ENCODE measurements around the gene ZNF726.
"Not testable (repeated sequence)": the region's sequence is repeated elsewhere in the genome, so short reads cannot be mapped to it uniquely, and the experiment has no call there.

Gene ZNF726

GRCh38 chr19:23914402-23915286, at the start of gene ZNF726:
ZNF726 (plus strand) TSS chr19:23914886; CDS start chr19:23914995, 109 bp downstream.
- H3K27ac ChIP-seq, result peak within 1 kb of the TSS; percentile 30 to 94 (median 87); a peak in 21 of 22 replicates

GRCh38 chr19:23867895-23868294, 46.8 kb upstream of the ZNF726 start:
- no peaks in the 10 kb centered on the region for H3K4me1 ChIP-seq
- no peak for TF ChIP-seq Cebpa-rat (IDR thresholded peaks at IDR 0.05)
- H3K27me3 ChIP-seq, result no peaks in the 10 kb centered on the region
- H3K4me2 ChIP-seq, result no peak overlapping the region
- no peak overlapping the region for H3K9ac ChIP-seq
- H3K9me3 ChIP-seq (replicated peaks in 1 of 11), result peaks cover 23 to 49% (median 38%) of the 10 kb centered on the region in 11 experiments
- H3K36me3 ChIP-seq, result no peaks in the 10 kb centered on the region
- no peak overlapping the region for H3K27ac ChIP-seq
- H4K20me1 ChIP-seq, result no peaks in the 10 kb centered on the region
- no peak overlapping the region for H3K4me3 ChIP-seq

More at GRCh38 chr19:23914402-23915286, at the start of gene ZNF726:
- H3K4me3 ChIP-seq, result peak within 1 kb of the TSS; percentile 56 to 81 (median 73)
- peak within 1 kb of the TSS; percentile 62 to 78 (median 71) for H3K4me2 ChIP-seq
- no peaks in the 10 kb centered on the region for H3K27me3 ChIP-seq
- H4K20me1 ChIP-seq, result no peaks in the 10 kb centered on the region
- peak within 1 kb of the TSS; percentile 75 to 93 (median 89) for H3K9ac ChIP-seq
- 0 out of 22 replicates have a peak, but pooled peaks of 1 of the 11 experiments have one; percentile 19 for TF ChIP-seq Cebpa-rat (IDR thresholded peaks at IDR 0.05)
- peaks cover 6 to 74% (median 58%) of the 10 kb centered on the region in 11 experiments; a peak in 17 of 22 replicates for H3K9me3 ChIP-seq (replicated peaks in 1 of 11)
- H3K36me3 ChIP-seq, result peaks cover 0 to 42% (median 29%) of the 10 kb centered on the region in 11 experiments; a peak in 19 of 22 replicates
- H3K4me1 ChIP-seq, result peaks cover 0 to 18% (median 6%) of the 10 kb centered on the region in 10 experiments; a peak in 9 of 20 replicates

GRCh38 chr19:23868630-23869029, 46.1 kb upstream of the ZNF726 start:
- no peaks in the 10 kb centered on the region for H4K20me1 ChIP-seq
- peaks cover 23 to 42% (median 34%) of the 10 kb centered on the region in 11 experiments for H3K9me3 ChIP-seq (replicated peaks in 1 of 11)
- no peaks in the 10 kb centered on the region for H3K4me1 ChIP-seq
- no peak overlapping the region for H3K9ac ChIP-seq
- no peak for TF ChIP-seq Cebpa-rat (IDR thresholded peaks at IDR 0.05)
- H3K36me3 ChIP-seq, result no peaks in the 10 kb centered on the region
- no peak overlapping the region for H3K4me3 ChIP-seq
- no peaks in the 10 kb centered on the region for H3K27me3 ChIP-seq
- H3K27ac ChIP-seq, result no peak overlapping the region
- no peak overlapping the region for H3K4me2 ChIP-seq

GRCh38 chr19:23872282-23872919, 42.3 kb upstream of the ZNF726 start:
- Histone ChIP-seq H3K27ac (no peak overlapping the region), H4K20me1 (no peaks in the 10 kb centered on the region), H3K9ac (no peak overlapping the region), H3K36me3 (no peaks in the 10 kb centered on the region), H3K4me1 (no peaks in the 10 kb centered on the region), H3K9me3 (replicated peaks in 1 of 11) (peaks cover 10 to 32% (median 21%) of the 10 kb centered on the region in 11 experiments; a peak in 19 of 22 replicates), H3K4me2 (no peak overlapping the region), H3K27me3 (peaks cover 0 to 5% (median 2%) of the 10 kb centered on the region in 11 experiments; a peak in 10 of 22 replicates), H3K4me3 (no peak overlapping the region)
- no peak for TF ChIP-seq Cebpa-rat (IDR thresholded peaks at IDR 0.05)

GRCh38 chr19:23876261-23876660, 38.4 kb upstream of the ZNF726 start:
- Histone ChIP-seq H4K20me1 (no peaks in the 10 kb centered on the region), H3K27me3 (peaks cover 29 to 44% (median 40%) of the 10 kb centered on the region in 11 experiments), H3K36me3 (no peaks in the 10 kb centered on the region), H3K27ac (no peak overlapping the region), H3K4me2 (no peak overlapping the region), H3K9me3 (replicated peaks in 1 of 11) (peaks cover 8 to 19% (median 12%) of the 10 kb centered on the region in 11 experiments; a peak in 16 of 22 replicates), H3K4me3 (no peak overlapping the region), H3K4me1 (no peaks in the 10 kb centered on the region), H3K9ac (no peak overlapping the region)
- no peak for TF ChIP-seq Cebpa-rat (IDR thresholded peaks at IDR 0.05)

- Histone ChIP-seq H3K27me3 (peaks cover 29 to 49% (median 45%) of the 10 kb centered on the region in 11 experiments), H3K9me3 (replicated peaks in 1 of 11) (peaks cover 8 to 18% (median 13%) of the 10 kb centered on the region in 11 experiments; a peak in 16 of 22 replicates)
- not testable (repeated sequence) for H3K27ac ChIP-seq, H3K4me1 ChIP-seq, H3K4me2 ChIP-seq, H4K20me1 ChIP-seq, H3K9ac ChIP-seq, H3K36me3 ChIP-seq, H3K4me3 ChIP-seq
Observed at GRCh38 chr19:23876756-23877155, 37.9 kb upstream of the ZNF726 start.

GRCh38 chr19:23882493-23882892, 32.2 kb upstream of the ZNF726 start:
- Histone ChIP-seq H3K4me1 (peaks cover 0 to 2% (median 0%) of the 10 kb centered on the region in 10 experiments; a peak in 4 of 20 replicates), H3K9me3 (replicated peaks in 1 of 11) (peaks cover 11 to 33% (median 20%) of the 10 kb centered on the region in 11 experiments), H3K4me3 (no peak overlapping the region), H3K27ac (no peak overlapping the region), H4K20me1 (no peaks in the 10 kb centered on the region), H3K27me3 (peaks cover 28 to 61% (median 56%) of the 10 kb centered on the region in 11 experiments), H3K9ac (no peak overlapping the region), H3K4me2 (no peak overlapping the region), H3K36me3 (no peaks in the 10 kb centered on the region)
- no peak for TF ChIP-seq Cebpa-rat (IDR thresholded peaks at IDR 0.05)

- no peak for TF ChIP-seq Cebpa-rat (IDR thresholded peaks at IDR 0.05)
- Histone ChIP-seq H3K4me1 (peaks cover 0 to 10% (median 5%) of the 10 kb centered on the region in 10 experiments; a peak in 5 of 20 replicates), H3K9ac (no peak overlapping the region), H3K9me3 (replicated peaks in 1 of 11) (peaks cover 16 to 43% (median 33%) of the 10 kb centered on the region in 11 experiments), H3K4me3 (no peak overlapping the region), H4K20me1 (no peaks in the 10 kb centered on the region), H3K27me3 (peaks cover 18 to 42% (median 37%) of the 10 kb centered on the region in 11 experiments), H3K27ac (no peak overlapping the region), H3K4me2 (no peak overlapping the region), H3K36me3 (no peaks in the 10 kb centered on the region)
Observed at GRCh38 chr19:23884363-23884762, 30.3 kb upstream of the ZNF726 start.

- H3K27ac ChIP-seq, result no peak overlapping the region
- peaks cover 0 to 10% (median 5%) of the 10 kb centered on the region in 10 experiments; a peak in 5 of 20 replicates for H3K4me1 ChIP-seq
- peaks cover 0 to 9% (median 5%) of the 10 kb centered on the region in 11 experiments; a peak in 11 of 22 replicates for H3K27me3 ChIP-seq
- H3K9me3 ChIP-seq (replicated peaks in 1 of 11), result peaks cover 22 to 42% (median 37%) of the 10 kb centered on the region in 11 experiments
- H3K36me3 ChIP-seq, result no peaks in the 10 kb centered on the region
- H3K4me2 ChIP-seq, result peak overlapping the region in 7 of 11 experiments; percentile 2 to 45 (median 31); a peak in 10 of 22 replicates
- no peak overlapping the region for H3K9ac ChIP-seq
- TF ChIP-seq Cebpa-rat (IDR thresholded peaks at IDR 0.05), result no peak
- H4K20me1 ChIP-seq, result no peaks in the 10 kb centered on the region
- H3K4me3 ChIP-seq, result 0 out of 20 replicates have a peak overlapping the region, but pooled peaks of 1 of the 10 experiments have one; percentile 10
Observed at GRCh38 chr19:23887642-23888041, 27.0 kb upstream of the ZNF726 start.

GRCh38 chr19:23896096-23896495, 18.6 kb upstream of the ZNF726 start:
- peaks cover 0 to 19% (median 6%) of the 10 kb centered on the region in 11 experiments; a peak in 9 of 22 replicates for H3K9me3 ChIP-seq (replicated peaks in 1 of 11)
- not testable (repeated sequence) for H3K27ac ChIP-seq, H3K9ac ChIP-seq, H3K4me3 ChIP-seq, H3K27me3 ChIP-seq, H4K20me1 ChIP-seq, H3K36me3 ChIP-seq, H3K4me2 ChIP-seq, H3K4me1 ChIP-seq

All from BLaER1 treated with 17β-estradiol and CSF1 and Interleukin-3, amounts not matched to agents 10 nM and 100 nM (cell line).